Smooth muscle cell of the brain vasculature (primary cell): Measurements from ENCODE around the gene GALR3.

Source experiments
- DNase-seq: peaks from one replicate; pipeline ENCODE4 v3.0.0-alpha.2; 2012; ENCODE audit warnings: low read depth, low spot score

Gene GALR3

DNA sequence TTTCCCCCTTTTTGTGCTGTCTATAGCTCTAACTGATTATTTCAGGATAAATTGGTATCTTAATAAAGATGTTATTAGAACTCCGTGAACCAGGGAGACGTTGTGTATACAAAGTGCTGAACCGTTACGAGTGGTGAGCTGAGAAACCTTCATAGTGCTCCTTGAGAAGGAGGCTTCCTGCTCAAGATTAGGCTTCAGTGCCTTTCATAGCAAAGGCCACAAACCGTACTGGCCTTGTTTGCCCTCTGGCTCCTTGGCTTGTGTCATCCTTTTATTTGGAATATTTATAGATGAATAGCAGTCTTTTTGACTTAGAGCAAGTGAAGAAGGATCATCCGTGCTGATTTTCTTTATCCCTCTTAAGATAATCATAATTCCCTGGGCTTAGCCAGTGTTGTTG, 42.3 kb downstream of the GALR3 start:
- DNase-seq: no peak

DNA sequence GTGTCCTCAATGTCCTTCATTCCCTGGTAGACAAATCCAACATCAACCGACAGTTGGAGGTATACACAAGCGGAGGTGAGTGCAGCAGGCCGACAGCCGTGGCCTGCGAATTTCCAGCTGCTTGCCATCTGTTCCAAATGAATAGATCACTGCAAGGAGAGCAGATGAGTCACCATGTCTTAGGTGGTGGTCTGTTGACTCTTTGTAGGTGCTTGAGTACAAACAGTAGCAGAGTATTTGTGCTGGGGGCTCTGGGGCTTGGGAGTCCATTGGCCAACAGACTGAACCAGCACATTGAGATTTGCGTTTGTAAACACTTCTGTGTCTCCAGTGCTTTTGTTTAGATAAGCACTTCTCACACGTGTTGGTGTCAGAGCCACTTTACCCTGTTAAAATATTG, 47.1 kb downstream of the GALR3 start:
- no peak for DNase-seq
